ENCODE data around the gene KCNN2.

The KCNN2 gene

DNA sequence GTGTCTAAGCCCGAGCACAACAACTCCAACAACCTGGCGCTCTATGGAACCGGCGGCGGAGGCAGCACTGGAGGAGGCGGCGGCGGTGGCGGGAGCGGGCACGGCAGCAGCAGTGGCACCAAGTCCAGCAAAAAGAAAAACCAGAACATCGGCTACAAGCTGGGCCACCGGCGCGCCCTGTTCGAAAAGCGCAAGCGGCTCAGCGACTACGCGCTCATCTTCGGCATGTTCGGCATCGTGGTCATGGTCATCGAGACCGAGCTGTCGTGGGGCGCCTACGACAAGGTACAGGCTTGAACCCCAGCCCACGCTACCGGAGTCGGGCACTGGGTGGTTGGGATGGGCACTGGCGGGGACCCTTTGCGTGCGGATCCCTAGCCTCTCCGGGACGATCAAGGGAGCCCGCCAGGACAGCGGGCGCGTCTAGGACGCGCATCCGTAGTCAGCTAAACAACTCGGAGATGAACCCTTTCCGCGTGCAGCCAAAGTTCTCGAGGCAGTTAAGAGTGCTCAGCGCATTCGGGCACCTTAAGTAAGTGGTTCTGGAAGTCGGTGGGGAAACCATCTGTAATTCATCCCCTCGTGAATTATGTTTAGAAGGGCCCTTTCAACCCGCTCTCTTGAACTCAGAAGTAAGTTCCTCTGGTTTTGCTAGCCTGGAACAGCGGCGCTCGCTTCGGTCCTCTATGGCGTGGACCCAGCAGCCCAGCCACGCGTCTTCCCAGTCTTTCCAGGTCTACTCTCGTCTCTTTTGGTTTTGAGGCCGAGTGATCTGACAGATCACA, 1.3 kb downstream of the KCNN2 start:
- H3K27ac Mint-ChIP-seq, result no peak overlapping the region
- peaks cover 73% of the 10 kb centered on the region for H3K27me3 Mint-ChIP-seq (ENCODE audit: low read depth, poor library complexity)
- TF ChIP-seq CTCF (IDR thresholded peaks at IDR 0.05), result no peak
- H3K4me3 Mint-ChIP-seq, result peak overlapping the region; percentile 97
- DNase-seq, result peak; percentile 21
- no peaks in the 10 kb centered on the region for H3K36me3 Mint-ChIP-seq (ENCODE audit: low read depth)
- no peaks in the 10 kb centered on the region for H3K9me3 Mint-ChIP-seq
- H3K4me1 Mint-ChIP-seq, result peaks cover 25% of the 10 kb centered on the region

GRCh38 chr5:114363837-114364236, 2.0 kb downstream of the KCNN2 start:
- Mint-ChIP-seq H3K4me1 (peaks cover 25% of the 10 kb centered on the region), H3K36me3 (ENCODE audit: low read depth) (no peaks in the 10 kb centered on the region), H3K4me3 (peak overlapping the region; percentile 97), H3K27ac (no peak overlapping the region), H3K9me3 (no peaks in the 10 kb centered on the region), H3K27me3 (ENCODE audit: low read depth, poor library complexity) (peaks cover 66% of the 10 kb centered on the region)
- TF ChIP-seq CTCF (IDR thresholded peaks at IDR 0.05), result no peak
- no peak for DNase-seq

GRCh38 chr5:114367029-114367428, 5.2 kb downstream of the KCNN2 start:
- Mint-ChIP-seq H3K27ac (no peak overlapping the region), H3K9me3 (no peaks in the 10 kb centered on the region)

GRCh38 chr5:114369680-114370417, 8.0 kb downstream of the KCNN2 start:
- Mint-ChIP-seq H3K4me1 (no peaks in the 10 kb centered on the region), H3K9me3 (no peaks in the 10 kb centered on the region), H3K36me3 (ENCODE audit: low read depth) (no peaks in the 10 kb centered on the region), H3K4me3 (no peak overlapping the region), H3K27me3 (ENCODE audit: low read depth, poor library complexity) (peaks cover 16% of the 10 kb centered on the region), H3K27ac (no peak overlapping the region)
- no peak for TF ChIP-seq CTCF (IDR thresholded peaks at IDR 0.05)
- DNase-seq, result no peak

More at GRCh38 chr5:114367029-114367428, 5.2 kb downstream of the KCNN2 start:
- Mint-ChIP-seq H3K36me3 (ENCODE audit: low read depth) (no peaks in the 10 kb centered on the region), H3K4me3 (no peak overlapping the region), H3K4me1 (peaks cover 12% of the 10 kb centered on the region), H3K27me3 (ENCODE audit: low read depth, poor library complexity) (peaks cover 45% of the 10 kb centered on the region)
- TF ChIP-seq CTCF (IDR thresholded peaks at IDR 0.05), result no peak
- no peak for DNase-seq

- no peak for DNase-seq
- H3K9me3 Mint-ChIP-seq, result no peaks in the 10 kb centered on the region
- no peak overlapping the region for H3K4me3 Mint-ChIP-seq
- H3K27me3 Mint-ChIP-seq (ENCODE audit: low read depth, poor library complexity), result peaks cover 2% of the 10 kb centered on the region
- no peak for TF ChIP-seq CTCF (IDR thresholded peaks at IDR 0.05)
- peaks cover 5% of the 10 kb centered on the region for H3K4me1 Mint-ChIP-seq
- no peak overlapping the region for H3K27ac Mint-ChIP-seq
- no peaks in the 10 kb centered on the region for H3K36me3 Mint-ChIP-seq (ENCODE audit: low read depth)
These were observed 15.4 kb downstream of the KCNN2 start for GRCh38 chr5:114377050-114377844.

All from nephron progenitor cell (in vitro differentiated cells).